ENCODE measurements around the gene BMP6. TPM values are rescaled to one million over a fixed set of nuclear protein-coding genes. Genes with fewer than 3 reads are reported as not detected.

The BMP6 gene
- polyA plus RNA-seq, 1 donor from 2014 or later, result 2.4 TPM

- Histone ChIP-seq H3F3A (ENCODE audit: insufficient read depth, low read length, poor library complexity, severe bottlenecking) (no peaks in the 10 kb centered on the region), H3K4me2 (ENCODE audit: low read length) (no peak overlapping the region), H3K9me2 (ENCODE audit: insufficient read depth, low read length) (no peaks in the 10 kb centered on the region), H4K20me1 (ENCODE audit: insufficient read depth) (no peaks in the 10 kb centered on the region), H3K36me3 (ENCODE audit: insufficient read depth, low read length) (no peaks in the 10 kb centered on the region), H3K9ac (ENCODE audit: low read length) (no peak overlapping the region), H3K27ac (ENCODE audit: low read length) (no peak overlapping the region), H3K4me3 (ENCODE audit: low read length) (no peak overlapping the region), H3K79me2 (replicated peaks; ENCODE audit: insufficient read depth, low read length) (no peaks in the 10 kb centered on the region), H3K9me3 (ENCODE audit: low read length) (no peaks in the 10 kb centered on the region), H3K27me3 (ENCODE audit: insufficient read depth, low read depth, low read length) (no peaks in the 10 kb centered on the region), H2AFZ (ENCODE audit: low read depth, low read length) (no peak overlapping the region)
- no peak for TF ChIP-seq EZH2 (IDR thresholded peaks at IDR 0.05; ENCODE audit: borderline replicate concordance, insufficient read depth, low read length, poor library complexity, severe bottlenecking)
- TF ChIP-seq REST (IDR thresholded peaks at IDR 0.05; ENCODE audit: borderline replicate concordance), result no peak
- TF ChIP-seq CTCF (IDR thresholded peaks at IDR 0.05; ENCODE audit: poor library complexity, severe bottlenecking), result no peak
These were observed 196.7 kb downstream of the BMP6 start for GRCh38 chr6:7922596-7922995.

- Histone ChIP-seq H3K79me2 (replicated peaks; ENCODE audit: insufficient read depth, low read length) (no peaks in the 10 kb centered on the region), H3K36me3 (ENCODE audit: insufficient read depth, low read length) (no peaks in the 10 kb centered on the region), H3K27me3 (ENCODE audit: insufficient read depth, low read depth, low read length) (no peaks in the 10 kb centered on the region), H3K9me2 (ENCODE audit: insufficient read depth, low read length) (no peaks in the 10 kb centered on the region), H3K9me3 (ENCODE audit: low read length) (no peaks in the 10 kb centered on the region), H4K20me1 (ENCODE audit: insufficient read depth) (no peaks in the 10 kb centered on the region), H2AFZ (ENCODE audit: low read depth, low read length) (no peak overlapping the region), H3K4me3 (ENCODE audit: low read length) (no peak overlapping the region), H3K27ac (ENCODE audit: low read length) (no peak overlapping the region), H3K9ac (ENCODE audit: low read length) (no peak overlapping the region), H3F3A (ENCODE audit: insufficient read depth, low read length, poor library complexity, severe bottlenecking) (no peaks in the 10 kb centered on the region), H3K4me2 (ENCODE audit: low read length) (no peak overlapping the region)
- no peak for TF ChIP-seq EP300 (conservative IDR thresholded peaks at IDR 0.05; ENCODE audit: poor library complexity, severe bottlenecking)
These were observed 199.0 kb downstream of the BMP6 start for GRCh38 chr6:7924867-7925266.

Other genes starting within 250 kb of the BMP6 start
- 0.05 TPM in 1 of 2 replicates, not detected in the other for gene DSP, start 184.4 kb upstream of the BMP6 start, polyA plus RNA-seq
- gene SNRNP48, start 135.9 kb upstream of the BMP6 start, polyA plus RNA-seq, result 17.5 and 19.4 TPM in 2 replicates
- 34.9 and 37.7 TPM in 2 replicates for gene TXNDC5, start 184.7 kb downstream of the BMP6 start, polyA plus RNA-seq

Data from neural cell (in vitro differentiated cells).